Keratinocyte (primary cell): ENCODE measurements around the gene ORMDL2. TPM values are rescaled to one million over a fixed set of nuclear protein-coding genes. Genes with fewer than 3 reads are reported as not detected.

Source experiments
- DNase-seq: peaks from one replicate; pipeline ENCODE4 v3.0.0-alpha.2; 2011; ENCODE audit warnings: low read depth, missing footprints, low spot score
- FAIRE-seq: peaks from 2 replicates; lab custom pipeline; 2011; peaks lifted over from hg19 to GRCh38; lab: Jason Lieb, UNC
- H2AFZ ChIP-seq: 2 replicates; pipeline ENCODE4 v1.6.0; 2012; ENCODE audit warnings: low read length, control low read depth, inconsistent platforms; ENCODE audit not compliant: control insufficient read depth
- H3K27ac ChIP-seq: 2 replicates; pipeline ENCODE4 v1.5.1; 2011; ENCODE audit warnings: low read length; ENCODE audit not compliant: control insufficient read depth, insufficient read depth
- H3K27me3 ChIP-seq: 3 replicates; pipeline ENCODE4 v1.6.0; 2011; ENCODE audit warnings: low read length; ENCODE audit not compliant: control insufficient read depth, insufficient read depth; ENCODE audit errors: extremely low read depth
- H3K36me3 ChIP-seq, 2 experiments: 2 replicates in 1 of 2; 3 replicates in 1 of 2; pipeline ENCODE4 v1.5.1; 2011; ENCODE audit warnings: low read length in 2 of 2, mild to moderate bottlenecking in 1 of 2; ENCODE audit not compliant: control insufficient read depth in 2 of 2, insufficient read depth in 2 of 2; ENCODE audit errors: extremely low read depth in 1 of 2
- H3K4me1 ChIP-seq: 3 replicates; pipeline ENCODE4 v1.5.1; 2011; ENCODE audit warnings: low read length; ENCODE audit not compliant: control insufficient read depth, insufficient read depth; ENCODE audit errors: extremely low read depth
- H3K4me2 ChIP-seq: 3 replicates; pipeline ENCODE4 v1.6.0; 2011; ENCODE audit warnings: low read depth, low read length; ENCODE audit not compliant: control insufficient read depth, insufficient read depth; ENCODE audit errors: extremely low read depth
- H3K4me3 ChIP-seq, 3 experiments: fragments of 200-600 bp in 1 of 3; sonication (generic) in 1 of 3; 2 replicates in 2 of 3; 3 replicates in 1 of 3; pipeline ENCODE4 v1.5.1; 2011 to 2016; ENCODE audit warnings: low read length in 3 of 3, mild to moderate bottlenecking in 3 of 3, control low read depth in 2 of 3, inconsistent platforms in 1 of 3, low read depth in 1 of 3, mixed read lengths in 1 of 3, mixed run types in 1 of 3, moderate library complexity in 1 of 3; ENCODE audit not compliant: control insufficient read depth in 2 of 3, insufficient read depth in 2 of 3; ENCODE audit errors: extremely low read depth in 1 of 3
- H3K79me2 ChIP-seq: 2 replicates; pipeline ENCODE4 v1.6.0; 2012; ENCODE audit warnings: low read length; ENCODE audit not compliant: control insufficient read depth, insufficient read depth
- H3K9ac ChIP-seq: 3 replicates; pipeline ENCODE4 v1.6.0; 2011; ENCODE audit warnings: low read length; ENCODE audit not compliant: control insufficient read depth, insufficient read depth; ENCODE audit errors: extremely low read depth
- H3K9me1 ChIP-seq: 3 replicates; pipeline ENCODE4 v1.6.0; 2011; ENCODE audit warnings: low read length; ENCODE audit not compliant: control insufficient read depth, insufficient read depth; ENCODE audit errors: extremely low read depth
- H3K9me3 ChIP-seq: 2 replicates; pipeline ENCODE4 v1.5.1; 2012; ENCODE audit warnings: low read depth, low read length; ENCODE audit not compliant: control insufficient read depth
- H4K20me1 ChIP-seq: 3 replicates; pipeline ENCODE4 v1.6.0; 2011; ENCODE audit warnings: low read length; ENCODE audit not compliant: control insufficient read depth, insufficient read depth; ENCODE audit errors: extremely low read depth
- CTCF ChIP-seq, 3 experiments: IDR thresholded peaks in 1 of 3; conservative IDR thresholded peaks in 1 of 3; optimal IDR thresholded peaks in 1 of 3; 2 replicates in 2 of 3; 3 replicates in 1 of 3; pipeline versions ENCODE3 to v1.5.1; 2011; ENCODE audit warnings: low read length in 3 of 3, mild to moderate bottlenecking in 3 of 3, moderate library complexity in 2 of 3, control low read depth in 1 of 3, inconsistent platforms in 1 of 3; ENCODE audit not compliant: insufficient read depth in 2 of 3; ENCODE audit errors: extremely low read depth in 1 of 3
- EZH2 ChIP-seq: IDR thresholded peaks from one replicate; pipeline ENCODE4 v1.6.1; 2012; ENCODE audit warnings: inconsistent platforms, mild to moderate bottlenecking, low read length, moderate library complexity
- dilution Hi-C: fragments of 300-500 bp; cut with MboI; formaldehyde crosslinking; loops from one replicate; pipeline ENCODE4 v1.7.0; 2020; ENCODE audit warnings: low sequenced_read_pairs; ENCODE audit not compliant: extremely low pct_ligation_motif_present
- polyA plus RNA-seq, 5 experiments: library from polyadenylated mRNA; depleted of rRNA in 3 of 5; stranded (reverse) in 3 of 5; stranded (forward) in 1 of 5; unstranded in 1 of 5; fragments of >200 nt; gene quantifications; 1 replicate in 1 of 5; 2 replicates in 3 of 5; 3 replicates in 1 of 5; pipeline versions ENCODE4 v1.2.1 to v1.2.3, GENCODE V29; 2011 to 2012; ENCODE audit warnings: missing spikeins in 2 of 5, low read depth in 1 of 5, low replicate concordance in 1 of 5

Gene ORMDL2
- polyA plus RNA-seq, 1 donor (not counting 4 experiments of a cell fraction or from before 2014, with no cell fraction given) = 129 TPM

- no peaks in the 10 kb centered on the region for H3K27me3 ChIP-seq
- H3K4me1 ChIP-seq = no peaks in the 10 kb centered on the region
- H4K20me1 ChIP-seq = peaks cover 3% of the 10 kb centered on the region
- H3K4me3 ChIP-seq = no peak overlapping the region
- no peak for FAIRE-seq
- DNase-seq = no peak
- no peaks in the 10 kb centered on the region for H3K9me3 ChIP-seq
- H3K79me2 ChIP-seq = peaks cover 7% of the 10 kb centered on the region
- H3K4me2 ChIP-seq = no peak overlapping the region
- H3K9me1 ChIP-seq = no peaks in the 10 kb centered on the region
- dilution Hi-C loops = no loop called here
- H2AFZ ChIP-seq = no peak overlapping the region
- H3K27ac ChIP-seq = no peak overlapping the region
- TF ChIP-seq EZH2 (no peak), CTCF (optimal IDR thresholded peaks at IDR 0.05 in 1 of 3, IDR thresholded peaks at IDR 0.05 in 1 of 3, conservative IDR thresholded peaks at IDR 0.05 in 1 of 3; ENCODE audit: extremely low read depth in 1 of 3, insufficient read depth in 2 of 3, low read length in 3 of 3) (no peak)
- H3K9ac ChIP-seq = no peak overlapping the region
- peaks cover 5 to 6% of the 10 kb centered on the region in 2 experiments for H3K36me3 ChIP-seq
These were observed 40.0 kb upstream of the ORMDL2 start for GRCh38 chr12:55777856-55778255.

- H3K36me3 ChIP-seq = peaks cover 6% of the 10 kb centered on the region in 2 experiments
- H3K9ac ChIP-seq = no peak overlapping the region
- no peaks in the 10 kb centered on the region for H3K27me3 ChIP-seq
These were observed 37.2 kb upstream of the ORMDL2 start for GRCh38 chr12:55780685-55781084.

More at GRCh38 chr12:55780685-55781084, 37.2 kb upstream of the ORMDL2 start:
- H3K4me2 ChIP-seq = no peak overlapping the region
- H3K9me1 ChIP-seq = no peaks in the 10 kb centered on the region
- no peak for FAIRE-seq
- no peak overlapping the region for H3K4me3 ChIP-seq
- TF ChIP-seq CTCF (optimal IDR thresholded peaks at IDR 0.05 in 1 of 3, IDR thresholded peaks at IDR 0.05 in 1 of 3, conservative IDR thresholded peaks at IDR 0.05 in 1 of 3; ENCODE audit: extremely low read depth in 1 of 3, insufficient read depth in 2 of 3, low read length in 3 of 3) (no peak), EZH2 (no peak)
- peaks cover 6% of the 10 kb centered on the region for H3K79me2 ChIP-seq
- no peak for DNase-seq
- H4K20me1 ChIP-seq = no peaks in the 10 kb centered on the region
- no peaks in the 10 kb centered on the region for H3K4me1 ChIP-seq
- H3K9me3 ChIP-seq = no peaks in the 10 kb centered on the region
- H2AFZ ChIP-seq = no peak overlapping the region
- no peak overlapping the region for H3K27ac ChIP-seq
- dilution Hi-C loops = no loop called here
